WTC11 (cell line): ENCODE data around the gene UCHL3. TPM values are rescaled to one million over a fixed set of nuclear protein-coding genes. Genes with fewer than 3 reads are reported as not detected.

Source experiments
- ATAC-seq: fragments of 200-7000 bp; cut with Tn5 transposase; 2 replicates; pipeline ENCODE4 v1.10.0; 2021; ENCODE audit warnings: mild to moderate bottlenecking, moderate library complexity
- CTCF ChIA-PET: fragments of 300-600 bp; sonication (Branson Sonifier 250); formaldehyde crosslinking; loops from one replicate; lab custom pipeline; 2021; ENCODE audit warnings: antibody characterized with exemption; lab: Charles Lee
- POLR2A ChIA-PET: fragments of 350-600 bp; sonication (Branson Sonifier 250); formaldehyde crosslinking; loops from one replicate; lab custom pipeline; 2021; ENCODE audit warnings: antibody characterized with exemption; lab: Charles Lee
- DNase-seq: peaks from one replicate; pipeline ENCODE4 v3.0.0; 2021; ENCODE audit warnings: low spot score
- H3K27ac Mint-ChIP-seq: 2 replicates; pipeline ENCODE4 v1.8.0; 2021; ENCODE audit warnings: mixed read lengths
- H3K27me3 Mint-ChIP-seq: 2 replicates; pipeline ENCODE4 v1.8.0; 2021; ENCODE audit warnings: low read depth, mild to moderate bottlenecking, moderate library complexity, mixed read lengths
- H3K36me3 Mint-ChIP-seq: 2 replicates; pipeline ENCODE4 v1.8.0; 2021; ENCODE audit warnings: mixed read lengths
- H3K4me1 Mint-ChIP-seq: 2 replicates; pipeline ENCODE4 v1.8.0; 2022; ENCODE audit warnings: mixed read lengths
- H3K4me3 Mint-ChIP-seq: 2 replicates; pipeline ENCODE4 v1.8.0; 2021; ENCODE audit warnings: mild to moderate bottlenecking, moderate library complexity, mixed read lengths
- H3K9me3 Mint-ChIP-seq: 2 replicates; pipeline ENCODE4 v1.8.0; 2021; ENCODE audit warnings: mixed read lengths
- GTF2I ChIP-seq: fragments of 250-450 bp; sonication (Bioruptor Pico); conservative IDR thresholded peaks from 2 replicates; pipeline ENCODE4 v1.4.0; 2021; ENCODE audit warnings: mild to moderate bottlenecking
- MYBL2 ChIP-seq: sonication (generic); formaldehyde crosslinking; IDR thresholded peaks from 2 replicates; pipeline ENCODE4 v1.8.1; 2023; ENCODE audit warnings: mild to moderate bottlenecking, moderate library complexity, missing genetic modification reagents
- OVOL2 ChIP-seq: fragments of 250-450 bp; sonication (Bioruptor Pico); IDR thresholded peaks from 2 replicates; pipeline ENCODE4 v1.9.0; 2021; ENCODE audit warnings: mild to moderate bottlenecking, borderline replicate concordance
- SMAD4 ChIP-seq: sonication (generic); formaldehyde crosslinking; IDR thresholded peaks from 2 replicates; pipeline ENCODE4 v1.8.0; 2022; ENCODE audit warnings: mild to moderate bottlenecking, missing genetic modification reagents
- SOX15 ChIP-seq: fragments of 250-450 bp; sonication (Bioruptor Pico); IDR thresholded peaks from 2 replicates; pipeline ENCODE4 v1.9.0; 2021; ENCODE audit warnings: mild to moderate bottlenecking
- total RNA-seq: library from RNA; stranded (reverse); gene quantifications from 3 replicates; pipeline ENCODE4 v1.2.3, GENCODE V29; 2021
- TF ChIP-seq, protein P1 (sequence below): fragments of 250-450 bp; sonication (Bioruptor Pico); IDR thresholded peaks from 2 replicates; pipeline ENCODE4 v1.9.0; 2021; ENCODE audit warnings: mild to moderate bottlenecking
- TF ChIP-seq, protein P2 (sequence below): sonication (generic); formaldehyde crosslinking; IDR thresholded peaks from 2 replicates; pipeline ENCODE4 v1.8.0; 2022; ENCODE audit warnings: mild to moderate bottlenecking, missing genetic modification reagents
- TF ChIP-seq, protein P3 (sequence below): sonication (generic); formaldehyde crosslinking; IDR thresholded peaks from 2 replicates; pipeline ENCODE4 v1.8.0; 2022; ENCODE audit warnings: mild to moderate bottlenecking, missing genetic modification reagents
- TF ChIP-seq, protein P4 (sequence below): sonication (generic); formaldehyde crosslinking; IDR thresholded peaks from 2 replicates; pipeline ENCODE4 v1.8.1; 2023; ENCODE audit warnings: mild to moderate bottlenecking, missing genetic modification reagents
- TF ChIP-seq, protein P5 (sequence below): sonication (generic); formaldehyde crosslinking; IDR thresholded peaks from 2 replicates; pipeline ENCODE4 v1.8.0; 2022; ENCODE audit warnings: mild to moderate bottlenecking, missing genetic modification reagents
- TF ChIP-seq, protein P6 (sequence below): sonication (generic); formaldehyde crosslinking; IDR thresholded peaks from 2 replicates; pipeline ENCODE4 v1.8.0; 2023; ENCODE audit warnings: missing genetic modification reagents, mild to moderate bottlenecking, borderline replicate concordance

Gene UCHL3
- total RNA-seq, 1 experiment from 2014 or later: 46.9 TPM

DNA sequence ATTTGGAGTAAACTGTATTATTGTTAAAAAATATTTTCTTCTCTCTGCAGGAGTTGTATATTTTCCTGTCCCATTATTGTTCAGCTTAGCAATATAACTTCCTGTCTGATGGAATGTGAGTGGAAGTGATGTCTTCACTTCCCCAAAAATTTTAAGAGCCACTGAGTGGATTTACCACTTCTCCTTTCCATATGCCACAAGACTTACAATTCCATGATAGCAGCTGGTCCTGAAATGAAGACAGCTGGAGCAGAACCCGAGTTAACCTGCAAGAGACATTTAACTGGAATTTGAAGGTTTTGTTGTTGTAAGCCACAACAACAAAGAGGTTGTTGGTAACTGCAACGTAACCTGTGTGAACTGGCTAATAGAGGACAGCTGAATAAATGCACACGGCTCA is 44.3 kb upstream of the UCHL3 start (continued):
- TF ChIP-seq, protein P1, sequence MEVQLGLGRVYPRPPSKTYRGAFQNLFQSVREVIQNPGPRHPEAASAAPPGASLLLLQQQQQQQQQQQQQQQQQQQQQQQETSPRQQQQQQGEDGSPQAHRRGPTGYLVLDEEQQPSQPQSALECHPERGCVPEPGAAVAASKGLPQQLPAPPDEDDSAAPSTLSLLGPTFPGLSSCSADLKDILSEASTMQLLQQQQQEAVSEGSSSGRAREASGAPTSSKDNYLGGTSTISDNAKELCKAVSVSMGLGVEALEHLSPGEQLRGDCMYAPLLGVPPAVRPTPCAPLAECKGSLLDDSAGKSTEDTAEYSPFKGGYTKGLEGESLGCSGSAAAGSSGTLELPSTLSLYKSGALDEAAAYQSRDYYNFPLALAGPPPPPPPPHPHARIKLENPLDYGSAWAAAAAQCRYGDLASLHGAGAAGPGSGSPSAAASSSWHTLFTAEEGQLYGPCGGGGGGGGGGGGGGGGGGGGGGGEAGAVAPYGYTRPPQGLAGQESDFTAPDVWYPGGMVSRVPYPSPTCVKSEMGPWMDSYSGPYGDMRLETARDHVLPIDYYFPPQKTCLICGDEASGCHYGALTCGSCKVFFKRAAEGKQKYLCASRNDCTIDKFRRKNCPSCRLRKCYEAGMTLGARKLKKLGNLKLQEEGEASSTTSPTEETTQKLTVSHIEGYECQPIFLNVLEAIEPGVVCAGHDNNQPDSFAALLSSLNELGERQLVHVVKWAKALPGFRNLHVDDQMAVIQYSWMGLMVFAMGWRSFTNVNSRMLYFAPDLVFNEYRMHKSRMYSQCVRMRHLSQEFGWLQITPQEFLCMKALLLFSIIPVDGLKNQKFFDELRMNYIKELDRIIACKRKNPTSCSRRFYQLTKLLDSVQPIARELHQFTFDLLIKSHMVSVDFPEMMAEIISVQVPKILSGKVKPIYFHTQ (CRISPR knock-in tag): no peak
- TF ChIP-seq, protein P2, sequence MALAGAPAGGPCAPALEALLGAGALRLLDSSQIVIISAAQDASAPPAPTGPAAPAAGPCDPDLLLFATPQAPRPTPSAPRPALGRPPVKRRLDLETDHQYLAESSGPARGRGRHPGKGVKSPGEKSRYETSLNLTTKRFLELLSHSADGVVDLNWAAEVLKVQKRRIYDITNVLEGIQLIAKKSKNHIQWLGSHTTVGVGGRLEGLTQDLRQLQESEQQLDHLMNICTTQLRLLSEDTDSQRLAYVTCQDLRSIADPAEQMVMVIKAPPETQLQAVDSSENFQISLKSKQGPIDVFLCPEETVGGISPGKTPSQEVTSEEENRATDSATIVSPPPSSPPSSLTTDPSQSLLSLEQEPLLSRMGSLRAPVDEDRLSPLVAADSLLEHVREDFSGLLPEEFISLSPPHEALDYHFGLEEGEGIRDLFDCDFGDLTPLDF (CRISPR knock-in tag): no peak
- no peak for TF ChIP-seq GTF2I
- no peak for TF ChIP-seq MYBL2 (CRISPR knock-in tag)
- TF ChIP-seq, protein P3, sequence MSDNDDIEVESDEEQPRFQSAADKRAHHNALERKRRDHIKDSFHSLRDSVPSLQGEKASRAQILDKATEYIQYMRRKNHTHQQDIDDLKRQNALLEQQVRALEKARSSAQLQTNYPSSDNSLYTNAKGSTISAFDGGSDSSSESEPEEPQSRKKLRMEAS (CRISPR knock-in tag): no peak
- TF ChIP-seq, protein P4, sequence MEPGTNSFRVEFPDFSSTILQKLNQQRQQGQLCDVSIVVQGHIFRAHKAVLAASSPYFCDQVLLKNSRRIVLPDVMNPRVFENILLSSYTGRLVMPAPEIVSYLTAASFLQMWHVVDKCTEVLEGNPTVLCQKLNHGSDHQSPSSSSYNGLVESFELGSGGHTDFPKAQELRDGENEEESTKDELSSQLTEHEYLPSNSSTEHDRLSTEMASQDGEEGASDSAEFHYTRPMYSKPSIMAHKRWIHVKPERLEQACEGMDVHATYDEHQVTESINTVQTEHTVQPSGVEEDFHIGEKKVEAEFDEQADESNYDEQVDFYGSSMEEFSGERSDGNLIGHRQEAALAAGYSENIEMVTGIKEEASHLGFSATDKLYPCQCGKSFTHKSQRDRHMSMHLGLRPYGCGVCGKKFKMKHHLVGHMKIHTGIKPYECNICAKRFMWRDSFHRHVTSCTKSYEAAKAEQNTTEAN (CRISPR knock-in tag): no peak

DNA sequence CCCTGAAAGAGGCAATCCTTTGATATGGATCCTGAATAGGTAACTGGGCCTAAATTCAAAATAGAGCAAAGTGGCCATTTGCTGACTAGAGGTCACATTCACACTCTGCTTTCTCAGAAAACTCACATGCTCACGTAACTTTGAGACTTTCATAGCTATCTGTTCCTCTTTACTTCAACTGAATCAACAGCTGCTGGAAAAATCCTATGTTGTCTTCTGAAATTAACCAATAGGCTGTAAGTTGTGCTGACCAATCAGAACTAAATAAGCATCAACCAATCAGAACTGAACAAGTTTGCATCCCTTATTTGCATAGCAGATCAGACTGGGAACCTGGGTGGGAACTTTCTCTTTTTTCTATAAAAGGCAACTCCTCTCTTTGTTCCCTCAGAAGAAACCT is 43.6 kb upstream of the UCHL3 start:
- ChIA-PET POLR2A (no interaction called here), CTCF (no interaction called here)
- no peak for DNase-seq
- no peak for ATAC-seq
- no peaks in the 10 kb centered on the region for H3K4me1 Mint-ChIP-seq
- H3K9me3 Mint-ChIP-seq: peaks cover 5% of the 10 kb centered on the region
- H3K36me3 Mint-ChIP-seq: no peaks in the 10 kb centered on the region
- no peak overlapping the region for H3K27ac Mint-ChIP-seq
- H3K27me3 Mint-ChIP-seq: no peaks in the 10 kb centered on the region
- H3K4me3 Mint-ChIP-seq: no peak overlapping the region
- TF ChIP-seq, protein P3 (CRISPR knock-in tag): no peak
- no peak for TF ChIP-seq OVOL2 (CRISPR knock-in tag)
- TF ChIP-seq, protein P5, sequence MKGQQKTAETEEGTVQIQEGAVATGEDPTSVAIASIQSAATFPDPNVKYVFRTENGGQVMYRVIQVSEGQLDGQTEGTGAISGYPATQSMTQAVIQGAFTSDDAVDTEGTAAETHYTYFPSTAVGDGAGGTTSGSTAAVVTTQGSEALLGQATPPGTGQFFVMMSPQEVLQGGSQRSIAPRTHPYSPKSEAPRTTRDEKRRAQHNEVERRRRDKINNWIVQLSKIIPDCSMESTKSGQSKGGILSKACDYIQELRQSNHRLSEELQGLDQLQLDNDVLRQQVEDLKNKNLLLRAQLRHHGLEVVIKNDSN (CRISPR knock-in tag): no peak
- TF ChIP-seq SMAD4 (CRISPR knock-in tag): no peak
- TF ChIP-seq, protein P6, sequence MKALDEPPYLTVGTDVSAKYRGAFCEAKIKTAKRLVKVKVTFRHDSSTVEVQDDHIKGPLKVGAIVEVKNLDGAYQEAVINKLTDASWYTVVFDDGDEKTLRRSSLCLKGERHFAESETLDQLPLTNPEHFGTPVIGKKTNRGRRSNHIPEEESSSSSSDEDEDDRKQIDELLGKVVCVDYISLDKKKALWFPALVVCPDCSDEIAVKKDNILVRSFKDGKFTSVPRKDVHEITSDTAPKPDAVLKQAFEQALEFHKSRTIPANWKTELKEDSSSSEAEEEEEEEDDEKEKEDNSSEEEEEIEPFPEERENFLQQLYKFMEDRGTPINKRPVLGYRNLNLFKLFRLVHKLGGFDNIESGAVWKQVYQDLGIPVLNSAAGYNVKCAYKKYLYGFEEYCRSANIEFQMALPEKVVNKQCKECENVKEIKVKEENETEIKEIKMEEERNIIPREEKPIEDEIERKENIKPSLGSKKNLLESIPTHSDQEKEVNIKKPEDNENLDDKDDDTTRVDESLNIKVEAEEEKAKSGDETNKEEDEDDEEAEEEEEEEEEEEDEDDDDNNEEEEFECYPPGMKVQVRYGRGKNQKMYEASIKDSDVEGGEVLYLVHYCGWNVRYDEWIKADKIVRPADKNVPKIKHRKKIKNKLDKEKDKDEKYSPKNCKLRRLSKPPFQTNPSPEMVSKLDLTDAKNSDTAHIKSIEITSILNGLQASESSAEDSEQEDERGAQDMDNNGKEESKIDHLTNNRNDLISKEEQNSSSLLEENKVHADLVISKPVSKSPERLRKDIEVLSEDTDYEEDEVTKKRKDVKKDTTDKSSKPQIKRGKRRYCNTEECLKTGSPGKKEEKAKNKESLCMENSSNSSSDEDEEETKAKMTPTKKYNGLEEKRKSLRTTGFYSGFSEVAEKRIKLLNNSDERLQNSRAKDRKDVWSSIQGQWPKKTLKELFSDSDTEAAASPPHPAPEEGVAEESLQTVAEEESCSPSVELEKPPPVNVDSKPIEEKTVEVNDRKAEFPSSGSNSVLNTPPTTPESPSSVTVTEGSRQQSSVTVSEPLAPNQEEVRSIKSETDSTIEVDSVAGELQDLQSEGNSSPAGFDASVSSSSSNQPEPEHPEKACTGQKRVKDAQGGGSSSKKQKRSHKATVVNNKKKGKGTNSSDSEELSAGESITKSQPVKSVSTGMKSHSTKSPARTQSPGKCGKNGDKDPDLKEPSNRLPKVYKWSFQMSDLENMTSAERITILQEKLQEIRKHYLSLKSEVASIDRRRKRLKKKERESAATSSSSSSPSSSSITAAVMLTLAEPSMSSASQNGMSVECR (CRISPR knock-in tag): no peak
- no peak for TF ChIP-seq SOX15
